Muscle layer of duodenum (tissue), 2 donors: ENCODE results near the gene AEBP1.

Experiments used
- H3K27ac ChIP-seq: one replicate; pipeline ENCODE4 v1.7.0; 2013; ENCODE audit warnings: mild to moderate bottlenecking, low read length
- H3K27me3 ChIP-seq: one replicate; pipeline ENCODE4 v1.7.0; 2013; ENCODE audit warnings: low read depth, mild to moderate bottlenecking, control low read depth, low read length
- H3K36me3 ChIP-seq, 2 donors: one replicate each; pipeline ENCODE4 v1.7.0; 2013; ENCODE audit warnings: low read length in 2 of 2, control low read depth in 1 of 2, mild to moderate bottlenecking in 1 of 2; ENCODE audit not compliant: insufficient read depth in 2 of 2, control insufficient read depth in 1 of 2
- H3K4me1 ChIP-seq, 2 donors: one replicate each; pipeline ENCODE4 v1.7.0; 2013; ENCODE audit warnings: low read length in 2 of 2, mild to moderate bottlenecking in 2 of 2, control low read depth in 1 of 2, moderate library complexity in 1 of 2; ENCODE audit not compliant: insufficient read depth in 2 of 2, control insufficient read depth in 1 of 2
- H3K4me3 ChIP-seq, 2 donors: one replicate each; pipeline ENCODE4 v1.7.0; 2013; ENCODE audit warnings: low read length in 2 of 2, low read depth in 1 of 2, mild to moderate bottlenecking in 1 of 2
- H3K9me3 ChIP-seq, 2 donors: one replicate each; pipeline ENCODE4 v1.7.0; 2013; ENCODE audit warnings: low read length in 2 of 2, control low read depth in 1 of 2, mild to moderate bottlenecking in 1 of 2; ENCODE audit not compliant: control insufficient read depth in 1 of 2
- donor health status: healthy.

The AEBP1 gene

GRCh38 chr7:44094883-44095592 lies 9.1 kb upstream of the AEBP1 start:
- Histone ChIP-seq H3K27me3 (no peaks in the 10 kb centered on the region), H3K4me1 (peaks cover 0 to 13% of the 10 kb centered on the region in 2 donors), H3K27ac (no peak overlapping the region)

GRCh38 chr7:44095781-44096180 lies 8.4 kb upstream of the AEBP1 start:
- Histone ChIP-seq H3K4me1 (peaks cover 0 to 13% of the 10 kb centered on the region in 2 donors), H3K9me3 (no peaks in the 10 kb centered on the region), H3K36me3 (no peaks in the 10 kb centered on the region), H3K4me3 (no peak overlapping the region), H3K27ac (no peak overlapping the region), H3K27me3 (no peaks in the 10 kb centered on the region)

More at GRCh38 chr7:44094883-44095592, 9.1 kb upstream of the AEBP1 start:
- Histone ChIP-seq H3K4me3 (no peak overlapping the region), H3K36me3 (no peaks in the 10 kb centered on the region), H3K9me3 (no peaks in the 10 kb centered on the region)

- Histone ChIP-seq H3K4me3 (no peak overlapping the region), H3K27me3 (no peaks in the 10 kb centered on the region), H3K9me3 (no peaks in the 10 kb centered on the region), H3K4me1 (peaks cover 0 to 13% of the 10 kb centered on the region in 2 donors), H3K27ac (no peak overlapping the region), H3K36me3 (no peaks in the 10 kb centered on the region)
Observed at GRCh38 chr7:44096326-44096881, 7.7 kb upstream of the AEBP1 start.

- Histone ChIP-seq H3K27me3 (no peaks in the 10 kb centered on the region), H3K4me3 (no peak overlapping the region), H3K9me3 (no peaks in the 10 kb centered on the region), H3K27ac (no peak overlapping the region), H3K36me3 (no peaks in the 10 kb centered on the region), H3K4me1 (peaks cover 0 to 13% of the 10 kb centered on the region in 2 donors)
Observed at GRCh38 chr7:44097064-44097932, 6.8 kb upstream of the AEBP1 start.

- H3K4me1 ChIP-seq, result peaks cover 0 to 13% of the 10 kb centered on the region in 2 donors
- H3K9me3 ChIP-seq, result no peaks in the 10 kb centered on the region
- H3K27ac ChIP-seq, result no peak overlapping the region
Observed at GRCh38 chr7:44098092-44099068, 5.8 kb upstream of the AEBP1 start.

GRCh38 chr7:44099669-44100068 lies 4.5 kb upstream of the AEBP1 start:
- Histone ChIP-seq H3K36me3 (no peaks in the 10 kb centered on the region), H3K27me3 (peaks cover 7% of the 10 kb centered on the region), H3K27ac (no peak overlapping the region), H3K4me1 (peaks cover 0 to 7% of the 10 kb centered on the region in 2 donors), H3K4me3 (no peak overlapping the region), H3K9me3 (no peaks in the 10 kb centered on the region)

More at GRCh38 chr7:44098092-44099068, 5.8 kb upstream of the AEBP1 start:
- Histone ChIP-seq H3K27me3 (peaks cover 2% of the 10 kb centered on the region), H3K4me3 (no peak overlapping the region), H3K36me3 (no peaks in the 10 kb centered on the region)

GRCh38 chr7:44100458-44101302 lies 3.5 kb upstream of the AEBP1 start:
- Histone ChIP-seq H3K27ac (peak overlapping the region; percentile 64), H3K4me3 (no peak overlapping the region), H3K27me3 (peaks cover 7% of the 10 kb centered on the region), H3K9me3 (no peaks in the 10 kb centered on the region), H3K4me1 (no peaks in the 10 kb centered on the region), H3K36me3 (no peaks in the 10 kb centered on the region)

GRCh38 chr7:44101303-44101965 lies 2.7 kb upstream of the AEBP1 start:
- peaks cover 0 to 5% of the 10 kb centered on the region in 2 donors for H3K36me3 ChIP-seq
- H3K27me3 ChIP-seq, result peaks cover 7% of the 10 kb centered on the region
- no peak overlapping the region for H3K4me3 ChIP-seq
- H3K27ac ChIP-seq, result peak overlapping the region; percentile 64
- H3K9me3 ChIP-seq, result no peaks in the 10 kb centered on the region
- H3K4me1 ChIP-seq, result no peaks in the 10 kb centered on the region

GRCh38 chr7:44101966-44102845 lies 1.9 kb upstream of the AEBP1 start:
- no peak overlapping the region for H3K4me3 ChIP-seq
- no peak overlapping the region for H3K27ac ChIP-seq
- no peaks in the 10 kb centered on the region for H3K4me1 ChIP-seq
- H3K36me3 ChIP-seq, result peaks cover 0 to 8% of the 10 kb centered on the region in 2 donors
- peaks cover 7% of the 10 kb centered on the region for H3K27me3 ChIP-seq
- no peaks in the 10 kb centered on the region for H3K9me3 ChIP-seq
